Heart left ventricle (tissue), 13 donors: ENCODE data around the gene DCDC2.

ENCODE experiments used
- POLR2A ChIP-seq, 2 donors: fragments of 450-650 bp; IDR thresholded peaks; one replicate each; pipeline ENCODE4 v1.6.1; 2017; ENCODE audit warnings: antibody characterized with exemption in 2 of 2, mild to moderate bottlenecking in 2 of 2, moderate library complexity in 2 of 2
- TF ChIP-seq, protein P1 (sequence below), 12 donors: fragments of 200-600 bp; sonication (generic) in 4 of 12; IDR thresholded peaks; one replicate each; pipeline versions ENCODE4 v1.5.0 to v1.8.0; 2018 to 2022; ENCODE audit warnings: antibody characterized with exemption in 12 of 12, mild to moderate bottlenecking in 5 of 12
- donor health status: ischemic (EF 13 %, LVEDD 7.1; RV severe dilation, severe dysfunction).
- donor health status: DM: no; HTN: yes; CAD: no.
- donor health status: DM: no; HTN: no; CAD: no.
- donor health status: ischemic (EF 25% LVEDD 6.9; RV normal size, moderate dysfunction).
- donor health status: ischemic (EF 25% LVEDD 5.7; RV mildly dilated, moderate dysfunction).
- donor health status: ischemic (EF 35%, LVEDD 5.7; RV mildly dilated, moderate dysfunction).
- donor health status: nonischemic (EF 11% LVEDD 7.7; RV severe dilation, severe dysfunction).
- donor health status: DM: yes; HTN: yes; CAD: no.
- donor health status: PGD.
- donor health status: ischemic (EF 29% LVEDD 5.4; RV normal size, mild dysfunction).
- donor health status: nonischemic (EF 23%, LVEDD 6.1; RV moderate dilation, normal function).

DNA sequence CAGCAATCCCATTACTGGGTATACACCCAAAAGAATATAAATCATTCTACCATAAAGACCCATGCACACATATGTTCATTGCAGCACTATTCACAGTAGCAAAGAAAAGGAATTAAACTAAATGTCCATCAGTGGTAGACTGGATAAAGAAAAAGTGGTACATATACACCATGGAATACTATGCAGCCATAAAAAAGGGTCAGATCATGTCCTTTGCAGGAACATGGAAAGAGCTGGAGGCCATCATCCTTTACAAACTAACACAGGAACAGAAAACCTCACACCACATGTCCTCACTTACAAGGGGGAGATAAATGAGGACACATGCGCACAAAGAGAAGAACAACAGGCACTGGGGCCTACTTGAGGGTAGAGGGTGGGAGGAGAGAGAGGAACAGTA is 60.9 kb downstream of the DCDC2 start:
- TF ChIP-seq, protein P1, sequence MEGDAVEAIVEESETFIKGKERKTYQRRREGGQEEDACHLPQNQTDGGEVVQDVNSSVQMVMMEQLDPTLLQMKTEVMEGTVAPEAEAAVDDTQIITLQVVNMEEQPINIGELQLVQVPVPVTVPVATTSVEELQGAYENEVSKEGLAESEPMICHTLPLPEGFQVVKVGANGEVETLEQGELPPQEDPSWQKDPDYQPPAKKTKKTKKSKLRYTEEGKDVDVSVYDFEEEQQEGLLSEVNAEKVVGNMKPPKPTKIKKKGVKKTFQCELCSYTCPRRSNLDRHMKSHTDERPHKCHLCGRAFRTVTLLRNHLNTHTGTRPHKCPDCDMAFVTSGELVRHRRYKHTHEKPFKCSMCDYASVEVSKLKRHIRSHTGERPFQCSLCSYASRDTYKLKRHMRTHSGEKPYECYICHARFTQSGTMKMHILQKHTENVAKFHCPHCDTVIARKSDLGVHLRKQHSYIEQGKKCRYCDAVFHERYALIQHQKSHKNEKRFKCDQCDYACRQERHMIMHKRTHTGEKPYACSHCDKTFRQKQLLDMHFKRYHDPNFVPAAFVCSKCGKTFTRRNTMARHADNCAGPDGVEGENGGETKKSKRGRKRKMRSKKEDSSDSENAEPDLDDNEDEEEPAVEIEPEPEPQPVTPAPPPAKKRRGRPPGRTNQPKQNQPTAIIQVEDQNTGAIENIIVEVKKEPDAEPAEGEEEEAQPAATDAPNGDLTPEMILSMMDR (IDR thresholded peaks at IDR 0.05) = no peak
- TF ChIP-seq POLR2A (IDR thresholded peaks at IDR 0.05) = no peak
